Stomach (tissue), 4 donors: ENCODE measurements around the gene RNF133.

ENCODE experiments used
- EP300 ChIP-seq: sonication (generic); formaldehyde crosslinking; IDR thresholded peaks from one replicate; pipeline ENCODE4 v1.6.1; 2017; ENCODE audit warnings: antibody characterized with exemption
- POLR2A ChIP-seq, 4 donors: fragments of 450-650 bp; IDR thresholded peaks; one replicate each; pipeline ENCODE4 v1.6.1; 2016; ENCODE audit warnings: antibody characterized with exemption in 4 of 4, control low read depth in 2 of 4, mild to moderate bottlenecking in 1 of 4, moderate library complexity in 1 of 4
- POLR2AphosphoS5 ChIP-seq, 3 donors: sonication (generic); formaldehyde crosslinking; IDR thresholded peaks; one replicate each; pipeline ENCODE4 v1.6.1; 2016; ENCODE audit warnings: antibody characterized with exemption in 3 of 3
- TF ChIP-seq, protein P1 (sequence below), 7 experiments: fragments of 450-650 bp in 4 of 7; fragments of 200-600 bp in 3 of 7; sonication (generic) in 3 of 7; IDR thresholded peaks; one replicate each; pipeline ENCODE4 v1.5.1; 2016 to 2019; ENCODE audit warnings: antibody characterized with exemption in 7 of 7, control low read depth in 2 of 7, mild to moderate bottlenecking in 1 of 7

DNA sequence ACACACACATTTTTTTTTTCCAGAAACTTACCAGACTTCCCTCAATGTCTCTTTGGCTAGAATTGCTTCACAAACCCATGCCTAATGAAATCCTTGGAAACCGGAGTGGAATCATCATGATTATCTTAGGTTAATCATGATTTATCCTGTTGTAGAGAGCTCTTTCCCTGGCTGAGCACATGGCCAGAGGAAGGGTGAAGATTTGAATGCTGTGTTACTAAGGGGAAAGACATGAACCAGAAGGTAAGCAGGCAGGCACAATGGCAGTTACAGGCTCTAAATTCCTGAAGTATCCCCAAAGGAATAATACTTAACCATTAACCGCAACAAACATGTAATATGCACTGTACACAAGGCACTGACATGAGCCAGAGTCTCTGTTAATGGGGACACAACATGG, 7.9 kb upstream of the RNF133 start:
- TF ChIP-seq POLR2AphosphoS5 (IDR thresholded peaks at IDR 0.05) (no peak), POLR2A (IDR thresholded peaks at IDR 0.05) (no peak), EP300 (no peak)
- TF ChIP-seq, protein P1, sequence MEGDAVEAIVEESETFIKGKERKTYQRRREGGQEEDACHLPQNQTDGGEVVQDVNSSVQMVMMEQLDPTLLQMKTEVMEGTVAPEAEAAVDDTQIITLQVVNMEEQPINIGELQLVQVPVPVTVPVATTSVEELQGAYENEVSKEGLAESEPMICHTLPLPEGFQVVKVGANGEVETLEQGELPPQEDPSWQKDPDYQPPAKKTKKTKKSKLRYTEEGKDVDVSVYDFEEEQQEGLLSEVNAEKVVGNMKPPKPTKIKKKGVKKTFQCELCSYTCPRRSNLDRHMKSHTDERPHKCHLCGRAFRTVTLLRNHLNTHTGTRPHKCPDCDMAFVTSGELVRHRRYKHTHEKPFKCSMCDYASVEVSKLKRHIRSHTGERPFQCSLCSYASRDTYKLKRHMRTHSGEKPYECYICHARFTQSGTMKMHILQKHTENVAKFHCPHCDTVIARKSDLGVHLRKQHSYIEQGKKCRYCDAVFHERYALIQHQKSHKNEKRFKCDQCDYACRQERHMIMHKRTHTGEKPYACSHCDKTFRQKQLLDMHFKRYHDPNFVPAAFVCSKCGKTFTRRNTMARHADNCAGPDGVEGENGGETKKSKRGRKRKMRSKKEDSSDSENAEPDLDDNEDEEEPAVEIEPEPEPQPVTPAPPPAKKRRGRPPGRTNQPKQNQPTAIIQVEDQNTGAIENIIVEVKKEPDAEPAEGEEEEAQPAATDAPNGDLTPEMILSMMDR (IDR thresholded peaks at IDR 0.05), result no peak
